GM19452 (cell line): Measurements from ENCODE around the gene SMAP1.

Experiments
- ATAC-seq: cut with Tn5 transposase; IDR thresholded peaks from one replicate; pipeline ENCODE4 v1.9.1; 2021; ENCODE audit not compliant: unreplicated experiment

The SMAP1 gene

GRCh38 chr6:70886071-70886470 lies 218.4 kb downstream of the SMAP1 start:
- no peak for ATAC-seq

- no peak for ATAC-seq
Measured at GRCh38 chr6:70886661-70887060, 219.0 kb downstream of the SMAP1 start.

GRCh38 chr6:70889270-70889669 lies 221.6 kb downstream of the SMAP1 start:
- ATAC-seq = no peak

GRCh38 chr6:70894001-70894400 lies 226.3 kb downstream of the SMAP1 start:
- no peak for ATAC-seq

GRCh38 chr6:70900047-70900446 lies 232.4 kb downstream of the SMAP1 start:
- no peak for ATAC-seq

- no peak for ATAC-seq
Measured at GRCh38 chr6:70901324-70901723, 233.6 kb downstream of the SMAP1 start.

- no peak for ATAC-seq
Measured at GRCh38 chr6:70903665-70904452, 236.2 kb downstream of the SMAP1 start.

- ATAC-seq = no peak
Measured at GRCh38 chr6:70905742-70906141, 238.1 kb downstream of the SMAP1 start.
